Measurements from ENCODE around the gene IL10RA. TPM values are rescaled to one million over a fixed set of nuclear protein-coding genes. Genes with fewer than 3 reads are reported as not detected.

Gene IL10RA
- total and polyA plus RNA-seq, 4 donors = 7.9 to 52.5 (median 28.2) TPM

DNA sequence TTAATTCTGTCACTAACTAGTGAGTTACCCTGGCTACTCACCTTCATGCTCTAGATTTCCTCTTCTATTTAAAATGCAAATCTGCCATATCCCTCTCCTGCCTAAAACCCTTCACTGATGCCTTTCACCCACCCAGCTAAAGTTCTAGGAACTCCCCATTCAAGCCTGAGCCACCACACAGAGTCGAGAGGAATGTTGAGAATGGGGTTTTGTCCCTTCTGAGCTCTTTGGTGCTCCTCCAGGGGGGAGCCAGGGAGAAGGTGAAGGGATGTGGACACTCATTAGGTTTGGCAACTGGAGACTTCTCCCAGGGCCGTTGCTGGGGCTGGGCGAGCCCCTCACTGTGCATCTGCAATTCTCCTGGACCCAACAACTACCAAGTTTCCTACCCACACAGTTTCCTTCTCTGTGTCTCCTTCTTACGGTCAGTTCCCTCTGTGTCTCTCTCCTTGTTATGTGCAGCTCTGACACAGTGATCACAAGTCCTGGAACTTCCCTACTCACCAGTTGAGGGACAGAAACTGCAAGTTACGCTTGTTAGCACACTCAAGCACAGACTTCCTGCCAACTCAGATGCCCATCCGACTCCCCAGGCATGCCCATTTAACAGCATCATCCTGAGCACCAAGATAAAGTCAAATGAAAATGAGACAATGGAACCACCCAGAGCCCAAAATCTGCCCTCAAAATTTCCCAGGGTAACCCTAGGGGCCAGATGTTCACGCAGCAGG is 6.5 kb upstream of the IL10RA start:
- H3K27ac ChIP-seq (ENCODE audit: low read depth in 1 of 2, low read length in 1 of 2) = peak overlapping the region in 1 of 2 donors; percentile 43
- peak; percentile 34 for ATAC-seq (ENCODE audit: insufficient read depth, low FRiP score)

DNA sequence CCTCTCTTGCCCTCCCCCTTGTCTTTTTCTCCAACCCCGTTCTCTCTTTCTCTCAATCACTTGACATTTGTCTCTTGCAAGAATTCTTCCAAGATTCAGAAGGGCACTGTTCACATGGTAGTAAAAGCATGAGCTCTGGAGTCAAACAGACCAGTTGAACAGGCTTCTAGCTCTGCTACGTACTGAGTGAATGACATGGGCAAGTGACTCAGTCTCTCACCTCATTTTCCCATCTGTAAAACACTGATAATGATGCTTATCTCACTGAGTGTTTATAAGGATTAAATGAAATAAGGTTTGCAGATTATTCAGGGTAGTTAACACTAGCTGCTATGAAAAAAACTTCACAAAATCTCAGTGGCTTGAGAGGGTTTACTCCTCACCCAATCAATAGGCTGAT is 5.9 kb upstream of the IL10RA start:
- Histone ChIP-seq H3K27ac (ENCODE audit: low read depth in 1 of 2, low read length in 1 of 2) (peak overlapping the region in 1 of 2 donors; percentile 32), H3K36me3 (ENCODE audit: control insufficient read depth in 4 of 4, insufficient read depth in 4 of 4, low read length in 4 of 4) (no peaks in the 10 kb centered on the region), H3K4me3 (no peak overlapping the region), H3K9me3 (ENCODE audit: control insufficient read depth in 4 of 4, insufficient read depth in 3 of 4, low read length in 3 of 4) (no peaks in the 10 kb centered on the region), H3K27me3 (ENCODE audit: control insufficient read depth in 3 of 3, insufficient read depth in 3 of 3, low read length in 2 of 3) (peaks cover 0 to 10% (median 3%) of the 10 kb centered on the region in 3 donors), H3K9ac (ENCODE audit: insufficient read depth in 1 of 2, low read length in 2 of 2) (no peak overlapping the region), H3K4me1 (ENCODE audit: control insufficient read depth in 5 of 5, insufficient read depth in 5 of 5, low read length in 5 of 5) (peaks cover 0 to 4% (median 0%) of the 10 kb centered on the region in 5 donors)
- 25 to 31% methylated on average over 2 of the region's 2 CpGs for WGBS, 2 donors
- ATAC-seq (ENCODE audit: insufficient read depth, low FRiP score) (no peak), DNase-seq (no peak)
- TF ChIP-seq, protein P1, sequence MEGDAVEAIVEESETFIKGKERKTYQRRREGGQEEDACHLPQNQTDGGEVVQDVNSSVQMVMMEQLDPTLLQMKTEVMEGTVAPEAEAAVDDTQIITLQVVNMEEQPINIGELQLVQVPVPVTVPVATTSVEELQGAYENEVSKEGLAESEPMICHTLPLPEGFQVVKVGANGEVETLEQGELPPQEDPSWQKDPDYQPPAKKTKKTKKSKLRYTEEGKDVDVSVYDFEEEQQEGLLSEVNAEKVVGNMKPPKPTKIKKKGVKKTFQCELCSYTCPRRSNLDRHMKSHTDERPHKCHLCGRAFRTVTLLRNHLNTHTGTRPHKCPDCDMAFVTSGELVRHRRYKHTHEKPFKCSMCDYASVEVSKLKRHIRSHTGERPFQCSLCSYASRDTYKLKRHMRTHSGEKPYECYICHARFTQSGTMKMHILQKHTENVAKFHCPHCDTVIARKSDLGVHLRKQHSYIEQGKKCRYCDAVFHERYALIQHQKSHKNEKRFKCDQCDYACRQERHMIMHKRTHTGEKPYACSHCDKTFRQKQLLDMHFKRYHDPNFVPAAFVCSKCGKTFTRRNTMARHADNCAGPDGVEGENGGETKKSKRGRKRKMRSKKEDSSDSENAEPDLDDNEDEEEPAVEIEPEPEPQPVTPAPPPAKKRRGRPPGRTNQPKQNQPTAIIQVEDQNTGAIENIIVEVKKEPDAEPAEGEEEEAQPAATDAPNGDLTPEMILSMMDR (IDR thresholded peaks at IDR 0.05; ENCODE audit: control extremely low read depth, extremely low read depth) = no peak

More for the DNA sequence above, 6.5 kb upstream of the IL10RA start:
- TF ChIP-seq, protein P1 (IDR thresholded peaks at IDR 0.05; ENCODE audit: control extremely low read depth, extremely low read depth) = no peak
- Histone ChIP-seq H3K9ac (ENCODE audit: insufficient read depth in 1 of 2, low read length in 2 of 2) (no peak overlapping the region), H3K4me3 (no peak overlapping the region), H3K9me3 (ENCODE audit: control insufficient read depth in 4 of 4, insufficient read depth in 3 of 4, low read length in 3 of 4) (no peaks in the 10 kb centered on the region), H3K4me1 (ENCODE audit: control insufficient read depth in 5 of 5, insufficient read depth in 5 of 5, low read length in 5 of 5) (peaks cover 0 to 4% (median 0%) of the 10 kb centered on the region in 5 donors), H3K27me3 (ENCODE audit: control insufficient read depth in 3 of 3, insufficient read depth in 3 of 3, low read length in 2 of 3) (peaks cover 0 to 7% (median 3%) of the 10 kb centered on the region in 3 donors), H3K36me3 (ENCODE audit: control insufficient read depth in 4 of 4, insufficient read depth in 4 of 4, low read length in 4 of 4) (no peaks in the 10 kb centered on the region)
- no peak for DNase-seq
- WGBS, 2 donors = 37 to 68% methylated on average over 7 of the region's 7 CpGs

DNA sequence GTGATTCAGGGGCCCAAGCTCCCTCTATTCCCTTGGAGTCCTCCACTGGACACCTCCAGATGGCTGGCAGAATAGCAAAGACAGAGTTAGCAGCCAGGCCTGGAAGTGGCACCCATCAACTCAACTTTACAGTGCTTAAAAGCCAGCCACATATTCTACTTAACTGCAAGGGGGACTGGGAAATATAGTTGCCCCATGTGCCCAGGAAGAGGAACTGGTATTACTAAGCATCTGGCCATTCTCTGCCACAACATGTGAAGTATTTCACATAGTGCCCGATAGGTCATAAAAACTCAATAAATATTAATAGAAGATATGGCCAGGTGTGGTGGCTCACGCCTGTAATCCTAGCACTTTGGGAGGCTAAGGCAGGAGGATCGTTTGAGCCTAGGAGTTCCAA is 5.5 kb upstream of the IL10RA start:
- Histone ChIP-seq H3K27ac (ENCODE audit: low read depth in 1 of 2, low read length in 1 of 2) (no peak overlapping the region), H3K36me3 (ENCODE audit: control insufficient read depth in 4 of 4, insufficient read depth in 4 of 4, low read length in 4 of 4) (no peaks in the 10 kb centered on the region), H3K4me1 (ENCODE audit: control insufficient read depth in 5 of 5, insufficient read depth in 5 of 5, low read length in 5 of 5) (peaks cover 0 to 4% (median 0%) of the 10 kb centered on the region in 5 donors), H3K9ac (ENCODE audit: insufficient read depth in 1 of 2, low read length in 2 of 2) (no peak overlapping the region), H3K27me3 (ENCODE audit: control insufficient read depth in 3 of 3, insufficient read depth in 3 of 3, low read length in 2 of 3) (peaks cover 0 to 10% (median 3%) of the 10 kb centered on the region in 3 donors), H3K9me3 (ENCODE audit: control insufficient read depth in 4 of 4, insufficient read depth in 3 of 4, low read length in 3 of 4) (no peaks in the 10 kb centered on the region), H3K4me3 (no peak overlapping the region)
- ATAC-seq (ENCODE audit: insufficient read depth, low FRiP score) (no peak), DNase-seq (no peak)
- TF ChIP-seq, protein P1 (IDR thresholded peaks at IDR 0.05; ENCODE audit: control extremely low read depth, extremely low read depth) = no peak
- WGBS, 2 donors = 72 to 86% methylated on average over 3 of the region's 3 CpGs

All from lung (tissue), 12 donors.